Stimulated activated CD8-positive, alpha-beta memory T cell treated with anti-CD3 and anti-CD28 coated beads, Interleukin-2, amount 100 ng/mL, for 1 hour (primary cell): Measurements from ENCODE around the gene SLC26A9.

Experiments used
- DNase-seq, 2 donors: peaks; one replicate each; pipeline ENCODE4 v3.0.0-alpha.2; 2020; ENCODE audit warnings: low read depth in 2 of 2

Gene SLC26A9, protein sequence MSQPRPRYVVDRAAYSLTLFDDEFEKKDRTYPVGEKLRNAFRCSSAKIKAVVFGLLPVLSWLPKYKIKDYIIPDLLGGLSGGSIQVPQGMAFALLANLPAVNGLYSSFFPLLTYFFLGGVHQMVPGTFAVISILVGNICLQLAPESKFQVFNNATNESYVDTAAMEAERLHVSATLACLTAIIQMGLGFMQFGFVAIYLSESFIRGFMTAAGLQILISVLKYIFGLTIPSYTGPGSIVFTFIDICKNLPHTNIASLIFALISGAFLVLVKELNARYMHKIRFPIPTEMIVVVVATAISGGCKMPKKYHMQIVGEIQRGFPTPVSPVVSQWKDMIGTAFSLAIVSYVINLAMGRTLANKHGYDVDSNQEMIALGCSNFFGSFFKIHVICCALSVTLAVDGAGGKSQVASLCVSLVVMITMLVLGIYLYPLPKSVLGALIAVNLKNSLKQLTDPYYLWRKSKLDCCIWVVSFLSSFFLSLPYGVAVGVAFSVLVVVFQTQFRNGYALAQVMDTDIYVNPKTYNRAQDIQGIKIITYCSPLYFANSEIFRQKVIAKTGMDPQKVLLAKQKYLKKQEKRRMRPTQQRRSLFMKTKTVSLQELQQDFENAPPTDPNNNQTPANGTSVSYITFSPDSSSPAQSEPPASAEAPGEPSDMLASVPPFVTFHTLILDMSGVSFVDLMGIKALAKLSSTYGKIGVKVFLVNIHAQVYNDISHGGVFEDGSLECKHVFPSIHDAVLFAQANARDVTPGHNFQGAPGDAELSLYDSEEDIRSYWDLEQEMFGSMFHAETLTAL

DNA sequence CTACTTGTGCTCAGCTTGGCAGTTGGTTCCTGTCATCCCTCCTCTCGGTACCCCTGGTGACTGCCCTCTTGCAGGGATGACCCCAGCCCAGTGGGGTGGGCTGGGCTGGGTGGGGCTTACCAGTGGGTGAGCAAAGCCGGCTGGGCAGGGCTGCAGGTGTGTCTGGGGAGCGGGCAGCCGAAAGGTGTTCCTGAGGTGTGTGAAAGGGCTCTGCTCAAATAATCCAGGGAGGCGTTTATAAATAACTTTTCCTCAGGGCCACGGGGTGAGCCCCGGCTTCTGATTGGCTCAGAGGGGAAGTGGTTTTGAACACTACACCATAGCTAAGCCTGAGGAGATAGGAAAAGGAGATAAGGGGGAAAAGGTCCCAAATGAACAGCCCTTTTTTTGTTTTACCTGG is at the start of gene SLC26A9:
TSS of gene SLC26A9 (minus strand) at position 212 of the 400 bp plus-strand sequence. CDS start 7,636 bp downstream, outside the sequence.
- no peak for DNase-seq

DNA sequence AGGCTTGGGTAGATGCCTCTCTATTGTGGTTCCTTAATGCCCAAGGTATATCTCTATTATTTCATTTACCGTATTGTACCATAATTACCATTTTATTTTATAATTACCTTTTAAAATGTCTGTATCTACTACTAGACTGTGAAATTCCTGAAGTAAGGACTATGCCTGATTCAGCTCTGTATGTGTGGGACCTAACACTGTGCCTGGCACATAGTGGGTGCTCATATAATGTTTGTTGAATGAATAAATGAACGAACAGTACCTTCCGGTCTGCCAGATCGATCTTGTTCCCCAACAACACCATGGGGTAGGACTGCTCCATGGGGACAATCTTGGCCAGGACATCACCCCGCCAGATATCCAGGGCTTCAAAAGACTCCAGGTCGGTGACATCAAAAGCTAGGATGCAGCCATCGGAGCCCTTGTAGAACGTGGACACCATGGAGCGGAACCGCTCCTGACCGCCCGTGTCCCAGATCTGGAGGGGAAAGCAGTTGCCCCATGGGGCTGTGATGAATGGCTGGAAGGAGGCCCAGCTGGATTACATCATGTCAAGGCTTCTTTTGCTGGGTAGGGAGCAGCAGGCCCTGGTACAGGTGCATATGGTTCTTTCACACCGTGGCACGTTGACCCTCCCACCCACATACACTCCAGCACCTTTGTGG is 49.1 kb upstream of the SLC26A9 start:
- DNase-seq, result no peak

DNA sequence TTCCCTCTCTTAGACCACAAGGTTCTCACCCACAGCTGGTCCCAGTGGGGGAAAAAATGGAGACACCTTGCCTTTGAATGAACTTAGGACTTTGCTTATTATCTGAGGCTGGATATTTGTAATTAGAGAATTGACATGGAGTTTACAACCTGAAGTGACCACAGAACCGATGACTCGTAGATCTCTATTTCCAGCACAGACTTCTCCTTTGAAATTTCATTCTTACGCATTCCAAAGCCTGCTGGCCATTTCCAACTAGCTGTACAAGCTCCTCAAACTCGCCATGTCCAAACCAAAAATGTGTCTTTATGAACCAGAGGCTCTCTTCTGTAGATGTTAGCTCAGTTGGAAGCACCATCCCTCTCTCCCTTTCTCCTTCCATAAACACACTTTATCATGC is 48.0 kb upstream of the SLC26A9 start:
- DNase-seq, result no peak

DNA sequence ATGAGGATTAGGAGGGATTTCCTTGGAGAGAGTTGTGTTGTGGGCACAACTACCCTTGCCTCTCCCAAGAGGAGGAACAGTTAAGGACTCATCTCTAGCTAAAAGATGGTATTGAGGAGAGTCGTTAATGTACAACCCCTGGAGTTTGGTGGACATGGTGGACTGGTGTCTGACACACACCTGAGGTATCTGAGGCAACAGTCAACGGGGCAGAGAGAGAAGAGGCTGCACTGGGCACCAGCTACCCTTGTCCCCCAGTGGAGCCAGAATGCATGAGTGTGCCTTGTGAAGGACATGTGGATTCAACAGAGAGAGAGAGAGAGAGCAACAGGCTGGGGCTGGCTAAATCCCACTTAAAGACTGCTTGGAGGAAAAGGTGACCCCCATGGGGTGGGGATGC is 47.0 kb upstream of the SLC26A9 start:
- DNase-seq, result no peak

DNA sequence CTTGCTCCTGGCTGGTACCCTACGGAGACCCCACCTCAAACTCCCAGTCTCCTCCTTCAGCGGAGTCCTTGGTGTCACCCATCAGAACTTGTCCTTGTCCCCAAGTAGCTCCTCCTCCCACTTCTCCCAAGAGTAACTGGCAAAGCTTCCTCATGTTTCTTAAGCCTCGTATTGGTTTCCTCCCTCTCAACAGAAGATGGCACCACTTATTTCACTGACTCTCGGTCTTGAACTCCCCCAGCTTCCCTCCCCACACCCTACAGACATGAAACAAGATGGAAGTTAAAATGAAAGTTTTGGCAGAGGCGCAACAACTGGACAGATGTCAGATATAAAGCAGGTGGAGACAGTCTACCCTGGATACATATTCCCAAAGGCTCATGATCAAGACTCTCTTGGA is 46.5 kb upstream of the SLC26A9 start:
- no peak for DNase-seq

DNA sequence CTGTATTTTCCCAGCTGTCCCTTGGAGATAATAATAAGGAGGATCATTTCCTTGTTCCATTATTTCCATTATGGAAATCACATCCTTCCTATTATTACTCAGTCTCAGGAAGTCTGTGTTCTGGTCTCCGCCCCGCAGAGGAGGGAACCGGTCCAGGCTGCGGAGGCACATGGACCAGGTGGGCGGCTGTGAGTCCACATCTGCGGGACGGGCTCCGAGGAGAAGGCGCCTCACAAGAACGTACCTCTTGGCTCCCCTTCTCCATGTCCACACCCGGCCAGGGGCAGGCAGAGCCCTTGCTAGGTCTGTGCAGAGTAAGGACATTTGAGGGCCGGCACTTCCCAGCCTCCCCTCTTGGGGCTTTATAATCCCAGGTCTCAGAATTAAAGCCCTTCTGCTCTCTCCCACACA is 45.3 kb upstream of the SLC26A9 start:
- no peak for DNase-seq

DNA sequence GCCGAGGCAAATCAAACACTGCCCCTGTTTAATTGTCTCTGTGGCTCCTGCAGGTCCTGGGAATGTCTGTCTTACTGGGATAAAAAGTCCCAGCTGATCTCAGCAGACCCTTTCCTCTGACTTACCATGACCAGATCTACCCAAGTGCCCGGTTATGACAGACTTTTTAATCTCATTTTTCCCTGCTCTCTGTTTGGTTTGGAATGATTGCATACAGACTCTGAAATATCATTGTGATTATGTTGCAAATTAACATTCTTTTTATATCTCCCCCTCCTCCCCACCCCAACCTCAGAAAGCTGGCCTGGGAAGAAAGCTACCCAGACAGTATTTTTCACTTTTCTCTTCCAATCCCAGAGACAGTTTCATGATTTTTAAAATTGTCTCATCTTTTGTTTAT is 43.6 kb upstream of the SLC26A9 start:
- DNase-seq, result no peak

DNA sequence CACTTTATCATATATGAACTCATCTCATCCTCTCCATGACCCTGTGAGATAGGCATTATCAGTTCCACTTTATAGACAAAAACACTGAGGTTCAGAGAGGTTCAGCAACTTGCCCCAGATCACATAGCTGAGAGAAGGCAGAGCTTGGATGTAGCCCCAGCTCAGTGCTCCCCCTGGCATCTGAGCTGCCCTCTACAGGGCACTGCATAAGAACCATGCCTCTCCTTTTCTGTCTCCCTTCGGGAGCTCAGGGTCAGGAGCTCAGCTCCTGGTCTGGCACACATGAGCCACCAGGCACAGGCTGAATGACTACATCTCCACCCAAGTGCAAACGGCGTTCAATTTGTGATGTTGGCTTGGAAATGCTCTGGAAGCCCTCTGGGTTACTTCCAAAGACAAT is 43.0 kb upstream of the SLC26A9 start:
- no peak for DNase-seq

DNA sequence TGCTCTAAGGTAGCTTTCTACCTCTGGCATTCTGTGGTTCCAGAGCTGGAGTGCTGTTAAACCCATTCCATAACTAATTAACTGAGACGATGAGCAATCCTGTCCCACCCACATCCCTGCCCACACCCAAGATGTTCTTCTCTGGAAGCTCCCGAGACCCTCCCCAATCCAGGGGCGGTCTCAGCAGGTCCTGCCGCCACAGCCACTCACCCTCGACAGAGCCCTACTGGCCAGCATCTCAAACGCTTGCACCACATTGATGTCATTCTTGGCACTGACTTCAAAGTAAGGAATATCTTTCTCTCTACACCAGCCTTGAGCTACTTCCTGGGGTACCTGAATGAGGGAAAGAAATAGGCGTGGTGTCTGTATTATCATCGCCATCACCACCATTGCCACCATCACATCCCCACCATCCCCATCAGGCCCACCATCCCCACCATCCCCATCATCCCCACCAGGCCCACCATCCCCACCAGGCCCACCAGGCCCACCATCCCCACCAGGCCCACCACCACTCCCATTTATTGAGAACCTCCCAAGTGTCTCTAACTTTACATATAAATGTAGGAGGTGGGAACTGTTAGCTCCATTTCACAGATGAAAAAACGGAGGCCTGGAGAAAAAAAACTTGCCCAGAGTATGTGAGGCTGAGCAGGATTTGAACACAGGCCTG is 42.2 kb upstream of the SLC26A9 start:
- no peak for DNase-seq

DNA sequence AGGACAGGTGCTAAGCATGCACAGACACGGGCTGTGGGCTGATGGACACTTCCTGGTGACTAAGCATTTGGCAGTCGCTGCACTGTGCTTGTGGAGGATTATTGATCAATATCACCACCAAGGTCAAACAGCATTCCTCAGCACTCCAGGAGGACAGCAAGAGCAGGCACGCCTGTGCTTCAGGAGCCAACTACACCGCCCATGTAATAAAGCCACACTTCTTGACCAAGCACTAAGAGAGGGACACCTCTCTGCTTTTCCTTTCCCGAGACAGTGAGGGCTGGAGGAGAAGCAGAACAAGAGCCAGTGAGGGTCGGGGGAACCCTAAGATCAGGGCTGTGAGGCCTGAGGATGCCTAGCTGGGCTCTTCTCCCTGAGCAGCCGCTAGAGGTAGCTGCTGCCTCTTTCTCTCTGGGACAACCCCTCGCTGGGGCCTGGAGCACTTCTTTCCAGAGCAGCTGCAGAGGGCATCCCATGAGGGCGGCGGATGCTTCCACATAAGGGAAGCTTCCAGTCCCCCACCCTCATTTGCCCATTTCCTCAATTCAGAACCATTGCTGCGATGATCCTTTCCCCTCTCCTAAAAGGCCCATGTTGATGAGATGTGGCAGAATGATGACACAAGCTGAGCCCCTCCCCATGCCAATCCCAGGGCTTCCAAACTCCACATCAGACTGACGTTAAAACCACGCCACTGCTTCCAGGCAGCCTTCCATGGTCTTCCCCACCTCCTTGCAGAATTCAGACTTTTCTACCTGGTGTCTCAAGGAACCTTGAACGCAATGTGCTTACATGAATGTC is 40.9 kb upstream of the SLC26A9 start:
- no peak for DNase-seq

DNA sequence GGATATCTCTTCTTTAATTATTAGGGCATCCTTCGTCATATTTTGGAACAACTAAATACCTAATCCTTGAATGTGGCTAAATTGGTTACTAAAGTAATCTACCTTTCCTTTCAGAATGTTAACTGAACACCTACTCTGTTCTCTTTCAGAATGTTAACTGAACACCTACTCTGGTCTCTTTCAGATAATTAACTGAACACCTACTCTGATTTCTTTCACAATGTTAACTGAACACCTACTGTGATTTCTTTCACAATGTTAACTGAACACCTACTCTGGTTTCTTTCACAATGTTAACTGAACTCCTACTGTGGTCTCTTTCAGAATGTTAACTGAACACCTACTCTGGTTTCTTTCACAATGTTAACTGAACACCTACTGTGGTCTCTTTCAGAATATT is 38.0 kb upstream of the SLC26A9 start:
- DNase-seq, result no peak

DNA sequence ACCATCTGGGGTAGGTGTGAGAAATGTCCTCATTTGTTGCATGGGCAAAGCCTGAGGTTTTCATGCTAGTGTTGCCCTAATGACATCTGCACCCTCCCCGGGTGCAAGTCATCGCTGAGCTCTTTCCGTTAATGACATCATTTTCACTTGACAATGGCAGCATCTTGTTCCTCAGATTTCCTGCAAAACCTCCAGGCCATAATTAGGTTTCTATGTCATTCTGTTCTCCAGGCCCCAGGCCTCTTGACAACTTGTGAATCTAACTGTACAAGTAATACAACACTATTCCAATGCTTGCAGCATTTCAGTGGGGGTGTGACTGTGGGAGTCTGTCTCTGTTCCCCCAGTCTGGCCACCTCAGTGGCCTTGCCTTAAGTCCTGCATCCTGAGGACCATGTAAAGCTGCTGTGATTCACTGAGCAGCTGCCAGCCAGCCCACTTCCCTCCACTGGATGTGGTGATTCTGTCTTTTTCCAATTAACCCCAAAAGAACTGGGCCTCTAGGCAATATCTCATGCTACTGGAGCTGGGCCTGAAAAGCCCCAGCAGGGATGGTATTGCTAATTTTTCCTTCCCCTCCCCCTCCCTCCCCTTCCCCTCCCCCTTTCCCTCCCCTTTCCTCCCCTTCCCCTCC is 37.1 kb upstream of the SLC26A9 start:
- no peak for DNase-seq

DNA sequence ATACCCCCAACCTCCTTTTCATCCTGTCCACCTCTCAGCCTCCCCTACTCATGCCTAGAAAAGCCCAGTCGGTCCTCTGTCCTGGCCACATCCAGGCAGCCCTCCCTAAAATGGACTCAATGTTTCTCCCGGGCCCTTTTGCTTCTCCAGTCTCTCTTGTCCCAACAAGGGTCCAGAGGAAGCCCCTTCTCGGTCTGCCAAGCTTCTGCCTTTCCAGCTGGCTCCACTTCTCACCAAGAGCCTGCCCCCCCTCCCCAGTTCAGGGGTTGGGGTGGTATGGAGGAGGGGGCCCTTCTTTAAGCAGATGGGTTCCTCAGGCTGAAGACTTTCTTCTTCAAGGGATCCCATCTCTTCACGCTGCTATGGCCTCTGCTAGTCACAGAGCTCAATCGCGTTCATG is 36.0 kb upstream of the SLC26A9 start:
- DNase-seq, result no peak

DNA sequence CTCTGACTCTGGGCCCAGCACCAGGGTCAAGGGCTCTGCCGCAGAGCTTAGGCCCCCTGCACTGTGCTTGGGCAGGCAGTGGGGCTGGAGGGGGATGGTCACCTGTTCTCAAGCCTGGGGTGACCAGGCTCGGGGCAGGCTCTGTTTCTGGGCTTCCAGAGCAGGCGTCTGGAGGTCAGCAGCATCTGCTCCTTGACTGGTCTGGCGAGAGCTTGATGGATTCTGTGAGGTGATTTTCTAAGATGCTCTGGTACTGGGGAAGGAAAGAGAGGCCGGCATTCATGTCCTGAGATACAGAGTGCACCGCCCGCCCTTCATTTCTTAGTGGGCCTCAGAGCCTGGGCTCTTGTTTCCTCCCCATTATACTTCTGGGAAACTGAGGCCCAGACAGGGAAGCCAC is 35.4 kb upstream of the SLC26A9 start:
- DNase-seq, result no peak

DNA sequence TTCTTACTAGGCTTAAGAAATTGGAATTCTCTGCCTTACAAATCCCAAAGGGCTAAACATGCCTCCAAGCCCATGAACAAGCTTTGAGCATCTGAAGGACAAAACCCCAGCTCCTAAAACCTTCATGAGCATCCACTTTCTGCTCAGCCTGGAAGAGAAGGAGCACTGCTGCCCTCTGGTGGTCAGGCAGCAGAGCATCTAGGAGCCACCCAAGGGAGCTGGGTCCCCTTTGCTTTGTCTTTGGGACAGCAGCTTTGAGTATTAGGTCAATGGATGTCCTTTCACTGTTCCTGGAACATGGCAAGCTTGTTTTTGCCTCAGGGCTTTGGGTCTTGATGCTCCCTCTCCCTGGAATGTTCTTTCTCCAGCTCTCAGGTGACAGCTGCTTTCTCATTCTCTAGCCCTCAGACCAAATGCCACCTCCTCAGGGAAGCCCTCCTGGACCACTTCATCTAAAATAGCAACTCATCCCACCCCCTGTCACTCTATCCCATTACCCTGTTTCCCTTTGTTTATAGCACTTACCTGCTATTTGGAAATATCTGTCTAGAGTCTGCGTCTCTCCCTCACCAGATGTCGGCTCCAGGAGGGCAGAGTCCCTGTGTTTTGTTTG is 34.3 kb upstream of the SLC26A9 start:
- DNase-seq, result peak; percentile 44 to 55

DNA sequence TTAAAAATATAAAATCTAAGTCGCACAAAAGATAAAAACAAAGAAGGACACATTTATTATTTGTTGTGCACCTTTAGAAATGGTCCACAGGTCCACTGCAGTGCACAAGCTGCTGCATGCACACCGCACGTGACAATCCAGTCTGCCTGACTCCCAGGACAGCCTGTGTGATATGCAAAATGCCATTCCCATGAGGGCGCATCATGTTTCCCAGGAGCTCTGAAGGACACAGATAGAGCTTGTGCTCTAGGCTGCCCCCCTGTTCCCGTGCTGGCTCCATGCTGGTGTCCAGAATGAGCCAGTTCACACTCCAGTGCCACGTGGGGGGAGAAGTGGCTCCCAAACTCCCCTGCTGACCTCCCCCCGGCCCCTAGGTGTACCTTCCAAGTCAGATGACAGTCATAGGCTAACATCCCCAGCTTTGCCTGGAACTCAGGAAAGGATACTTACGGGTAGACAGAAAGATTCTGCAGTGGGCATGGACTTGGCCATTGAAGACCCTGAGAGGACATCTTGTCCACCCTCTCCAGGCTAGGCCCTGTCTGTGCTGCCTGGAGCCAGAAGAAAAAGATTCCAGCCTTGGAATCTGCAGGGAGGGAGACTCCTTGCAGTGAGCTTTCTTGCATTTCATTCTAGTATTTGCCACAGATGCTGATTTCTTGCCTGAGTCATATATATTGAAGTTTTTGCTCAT is 33.6 kb upstream of the SLC26A9 start:
- DNase-seq, result no peak

DNA sequence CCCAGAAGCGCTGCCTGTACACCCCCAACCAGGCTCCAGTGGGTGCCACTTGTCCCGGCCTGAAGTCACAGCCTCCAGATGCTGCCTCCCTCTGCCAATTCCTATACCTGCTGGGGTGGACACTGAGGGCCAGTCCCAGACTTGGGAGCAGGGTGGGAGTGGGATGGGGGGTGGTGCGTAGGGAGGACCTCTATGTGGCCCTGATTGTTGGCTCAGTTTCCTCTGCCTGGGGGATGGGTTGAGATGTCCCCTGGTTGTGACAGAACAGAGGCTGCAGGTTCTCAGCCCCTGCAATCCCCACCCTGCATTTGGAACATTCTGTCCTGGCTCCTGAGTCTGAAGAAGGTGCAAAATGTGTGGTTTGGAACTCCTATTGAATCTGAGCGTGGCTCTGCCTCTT is 32.8 kb upstream of the SLC26A9 start:
- DNase-seq, result no peak

DNA sequence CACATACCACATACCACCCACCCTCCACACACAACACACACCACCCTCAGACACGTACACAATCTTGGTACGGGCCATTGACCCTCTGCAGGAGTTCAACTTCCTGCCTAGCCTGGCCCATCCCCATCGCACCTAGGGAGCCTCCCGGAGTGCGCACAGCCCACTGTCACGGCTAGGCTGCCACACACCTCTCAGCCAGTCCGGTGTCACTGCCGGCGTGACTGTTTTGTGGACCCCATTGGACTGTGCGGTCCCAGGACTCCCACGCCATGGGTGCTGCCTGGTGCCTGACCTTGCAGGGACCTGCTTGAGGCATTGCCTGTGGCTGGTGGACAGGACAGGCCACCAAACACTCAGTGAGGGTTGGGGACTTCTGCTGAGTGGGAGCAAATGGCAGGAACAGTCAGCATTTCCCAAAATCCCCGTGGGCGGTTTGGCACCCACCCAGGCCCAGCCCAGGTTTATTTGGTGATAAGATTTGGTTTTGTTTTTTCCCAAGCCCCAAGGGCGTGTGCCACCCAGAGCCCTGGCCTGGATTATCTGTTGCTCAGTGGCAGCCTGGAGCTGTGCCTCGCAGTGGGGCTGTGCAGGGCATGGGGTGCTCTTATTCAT is 32.2 kb upstream of the SLC26A9 start:
- no peak for DNase-seq

DNA sequence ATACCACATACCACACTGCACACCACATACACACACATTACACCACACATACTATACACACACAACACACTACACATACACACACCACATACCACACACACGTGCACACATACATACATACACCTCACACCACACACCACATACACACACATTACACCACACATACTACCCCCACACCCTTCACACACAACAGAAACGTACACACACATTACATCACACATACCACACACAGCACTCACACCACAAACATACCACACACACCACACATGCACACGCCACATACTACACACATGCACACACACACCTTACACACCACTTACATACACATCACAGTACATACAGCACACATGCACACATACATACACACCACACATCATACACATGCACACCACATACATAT is 31.5 kb upstream of the SLC26A9 start:
- no peak for DNase-seq
